Astrocyte of the hippocampus (primary cell): ENCODE results near the gene NSDHL.
A peak's percentile ranks its signal among the peaks of the same experiment; 100 is the strongest.
"Not testable (repeated sequence)": the region's sequence is repeated elsewhere in the genome, so short reads cannot be mapped to it uniquely, and the experiment has no call there.

ENCODE experiments used
- DNase-seq: peaks from one replicate; pipeline ENCODE4 v3.0.0; 2011; ENCODE audit warnings: low read depth, low spot score

Gene NSDHL

DNA sequence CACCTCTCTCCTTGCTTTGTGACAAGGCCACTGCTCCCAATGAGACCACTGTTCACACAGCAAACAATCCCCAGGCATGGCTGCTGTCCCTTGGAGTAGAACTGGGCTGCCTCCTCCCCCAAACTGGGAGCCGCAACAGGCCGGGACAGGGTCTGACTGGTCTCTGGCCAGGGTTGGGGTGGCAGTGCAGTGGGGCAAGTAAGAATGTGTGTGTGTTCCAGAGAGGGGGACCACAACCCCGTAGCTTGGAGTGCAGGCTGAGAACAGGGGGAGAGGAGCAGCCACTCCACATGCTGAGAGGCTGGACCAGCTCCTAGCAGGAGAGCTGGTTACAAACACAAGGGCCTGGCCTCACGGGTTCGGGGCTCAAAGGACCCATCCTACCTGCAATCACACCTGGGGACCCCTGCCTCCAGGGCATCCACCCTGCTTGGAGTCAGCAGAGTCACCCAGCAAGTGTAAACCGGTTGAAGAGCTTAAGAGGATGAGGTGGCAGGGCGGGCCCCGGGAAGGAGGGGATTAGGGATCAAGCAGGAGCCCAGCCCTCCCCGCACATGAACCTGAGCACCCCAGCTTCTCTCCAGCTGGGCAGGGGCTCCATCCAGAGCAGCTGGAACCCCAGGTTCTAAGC lies 63.2 kb downstream of the NSDHL start:
- no peak for DNase-seq

DNA sequence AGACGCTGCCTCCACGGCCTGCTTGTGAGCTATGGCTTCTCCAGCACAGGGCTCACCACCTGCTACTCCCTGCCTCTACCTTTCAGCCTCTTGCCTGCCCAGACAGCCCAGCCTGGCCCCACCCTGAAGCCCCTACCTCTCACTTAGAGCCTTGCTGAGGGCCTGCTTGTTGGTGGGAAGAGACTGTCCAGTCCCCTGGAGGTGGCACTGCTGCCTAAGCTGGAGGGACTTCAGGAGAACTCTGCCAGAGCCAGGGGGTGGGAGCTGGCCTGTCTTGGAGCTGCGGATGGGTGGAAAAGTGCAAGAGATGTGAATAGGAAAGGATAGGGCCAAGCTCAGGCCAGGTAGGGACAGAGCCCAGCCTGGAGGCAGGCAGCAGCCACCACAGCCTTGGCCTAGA lies 64.3 kb downstream of the NSDHL start:
- DNase-seq, result no peak

DNA sequence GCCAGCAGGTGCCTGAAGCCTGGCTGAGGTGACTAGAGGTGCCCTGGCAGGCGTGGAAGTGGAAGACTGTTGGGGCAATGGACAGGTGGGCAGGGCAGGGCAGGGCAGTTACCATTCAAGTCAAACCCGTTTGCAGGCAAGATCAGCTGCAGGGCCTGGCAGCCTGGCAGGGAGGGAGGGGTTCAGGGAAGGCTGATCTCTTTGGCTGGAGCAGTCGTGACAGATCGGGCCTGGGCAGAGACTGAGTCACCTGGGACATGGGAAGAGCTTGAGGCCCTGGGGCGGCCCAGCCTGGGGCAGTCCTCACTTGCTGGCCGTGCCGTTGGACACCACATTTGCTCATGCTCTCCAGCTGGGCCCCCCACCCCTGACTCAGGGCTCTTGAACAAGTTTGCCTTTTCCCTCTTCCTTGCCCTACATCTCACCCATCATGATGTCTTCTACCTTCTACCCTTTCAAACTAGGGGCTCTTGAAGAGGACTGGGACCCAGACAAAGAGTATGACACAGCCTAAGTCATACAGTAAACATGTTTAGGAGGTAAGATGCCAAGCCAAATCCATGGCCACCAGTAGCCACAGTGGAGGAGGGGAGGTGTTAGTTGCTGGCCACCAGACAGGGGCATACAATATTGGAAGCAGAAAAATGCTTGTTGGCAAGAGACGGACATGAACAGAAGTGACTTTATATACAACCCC lies 65.0 kb downstream of the NSDHL start:
- DNase-seq, result no peak

DNA sequence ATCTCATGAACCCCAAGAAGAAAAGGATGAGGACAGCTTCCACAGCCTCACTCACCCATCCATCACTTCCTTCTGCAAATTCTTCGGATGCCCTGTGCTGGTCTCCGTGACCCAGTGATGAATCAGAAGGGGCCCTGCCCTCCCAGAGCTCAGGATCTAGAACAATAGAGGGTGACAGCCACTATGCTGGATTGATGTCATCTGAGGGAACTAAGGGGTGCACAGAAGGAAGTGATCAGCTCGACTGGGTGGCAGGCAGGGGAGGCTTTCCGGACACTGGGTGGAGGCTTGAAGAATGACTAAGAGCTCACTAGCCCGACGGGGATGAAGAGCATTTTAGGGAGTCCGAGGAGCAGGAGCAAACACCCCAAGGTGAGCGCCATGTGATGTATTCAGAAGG lies 65.6 kb downstream of the NSDHL start:
- peak; percentile 28 for DNase-seq

DNA sequence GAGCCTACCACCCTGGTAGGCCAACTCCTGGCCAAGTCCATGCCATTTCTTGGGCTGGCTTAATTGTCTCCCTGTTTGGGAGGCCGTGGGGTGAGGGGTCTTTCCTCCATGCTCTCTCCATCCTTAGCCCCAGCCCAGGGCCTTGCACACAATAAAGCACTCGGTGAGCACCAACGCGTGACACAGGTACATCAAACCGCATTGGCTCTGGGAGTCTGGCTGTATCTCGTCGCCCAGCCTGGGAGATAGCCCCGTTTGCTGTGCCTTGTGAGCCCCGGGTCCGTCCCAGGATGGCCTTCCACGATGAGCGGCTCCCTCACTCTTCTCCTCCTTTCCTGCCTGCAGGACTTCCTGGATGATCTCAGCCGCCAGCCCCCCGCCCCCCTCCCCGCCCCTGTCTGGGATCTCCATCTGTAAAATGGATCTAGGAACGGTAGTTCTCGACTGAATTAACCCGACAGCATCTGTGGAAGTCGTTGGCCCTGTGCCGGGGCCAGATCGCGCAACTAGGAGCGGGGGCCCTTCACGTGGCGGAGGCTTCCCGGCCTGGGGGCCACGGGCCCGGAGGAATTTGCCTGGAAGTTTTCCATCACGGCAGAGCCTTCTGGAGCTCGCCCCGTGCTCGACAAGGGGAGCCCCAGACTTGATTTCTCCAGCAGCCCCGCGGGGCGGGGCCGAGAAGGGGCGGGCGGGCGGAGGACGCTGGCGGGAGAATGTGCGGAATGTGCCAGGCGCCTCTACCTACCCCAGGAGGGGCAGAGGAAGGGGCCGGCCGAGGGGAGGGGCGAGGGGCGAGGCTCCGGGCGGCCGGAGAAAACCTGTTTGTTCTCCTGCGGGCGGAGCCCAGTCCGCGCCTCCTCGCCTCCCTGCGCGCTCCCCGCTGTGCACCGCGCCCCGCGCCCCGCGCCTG lies 66.6 kb downstream of the NSDHL start, which contains the start of gene ZNF185:
Gene ZNF185 (plus strand): TSS at position 846 of the 910 bp plus-strand sequence. CDS start 16,423 bp downstream, outside the sequence.
- peak; percentile 82 for DNase-seq

DNA sequence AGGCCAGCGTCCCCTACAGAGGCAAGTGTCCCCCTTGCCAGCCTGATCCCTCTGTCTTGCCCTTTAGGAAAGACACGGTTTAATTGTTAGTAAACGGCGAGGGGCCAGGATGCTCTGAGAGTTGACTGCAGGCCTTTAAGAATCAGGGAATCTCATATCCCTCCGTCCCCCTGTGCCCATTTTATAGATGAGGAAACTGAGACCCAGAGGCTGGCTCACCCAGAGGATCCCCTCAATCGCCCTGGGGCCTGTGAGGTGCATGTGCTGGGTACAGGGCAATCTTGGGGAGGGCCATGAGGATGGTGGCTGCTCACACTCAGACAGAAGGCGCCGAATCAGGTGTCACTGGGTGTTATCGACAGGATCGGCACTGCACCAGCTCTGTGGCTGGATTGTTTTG lies 67.6 kb downstream of the NSDHL start:
- no peak for DNase-seq

DNA sequence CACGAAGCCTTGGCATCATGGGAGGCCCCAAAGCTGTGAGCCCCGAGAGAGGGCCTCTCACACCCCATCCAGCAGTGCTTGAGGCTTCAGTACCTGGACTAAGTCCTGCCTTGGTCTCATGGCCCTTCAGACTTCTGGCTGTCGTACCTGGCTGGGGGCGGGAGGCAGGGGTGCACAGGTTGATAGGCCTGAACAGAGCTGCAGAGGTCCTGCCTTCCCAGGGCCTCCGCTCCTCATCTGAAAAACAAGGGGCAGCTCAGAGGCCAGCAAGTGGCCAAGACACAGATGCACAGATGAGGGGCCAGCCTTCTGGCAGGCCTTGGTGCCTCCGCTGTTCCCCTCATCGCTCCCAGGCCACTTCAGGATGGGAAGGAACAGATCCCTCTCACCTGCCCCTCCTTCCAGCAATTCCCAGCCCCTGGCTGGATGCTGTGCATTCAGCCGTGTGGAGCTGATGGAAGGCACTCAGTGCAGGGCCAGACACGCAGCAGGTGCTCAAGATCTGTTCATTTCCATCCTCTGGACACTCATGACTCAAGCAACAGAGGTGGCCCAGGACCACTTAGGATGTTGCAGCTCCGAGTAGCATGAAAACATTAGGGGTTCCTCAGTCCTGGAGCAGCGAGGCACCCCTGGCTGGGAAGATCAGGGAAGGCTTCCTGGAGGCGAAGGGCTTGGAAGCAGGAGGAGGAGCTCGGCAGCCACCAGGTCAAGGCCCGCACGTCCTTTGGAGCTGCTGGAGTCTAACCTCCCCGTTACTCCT lies 68.4 kb downstream of the NSDHL start:
- no peak for DNase-seq

DNA sequence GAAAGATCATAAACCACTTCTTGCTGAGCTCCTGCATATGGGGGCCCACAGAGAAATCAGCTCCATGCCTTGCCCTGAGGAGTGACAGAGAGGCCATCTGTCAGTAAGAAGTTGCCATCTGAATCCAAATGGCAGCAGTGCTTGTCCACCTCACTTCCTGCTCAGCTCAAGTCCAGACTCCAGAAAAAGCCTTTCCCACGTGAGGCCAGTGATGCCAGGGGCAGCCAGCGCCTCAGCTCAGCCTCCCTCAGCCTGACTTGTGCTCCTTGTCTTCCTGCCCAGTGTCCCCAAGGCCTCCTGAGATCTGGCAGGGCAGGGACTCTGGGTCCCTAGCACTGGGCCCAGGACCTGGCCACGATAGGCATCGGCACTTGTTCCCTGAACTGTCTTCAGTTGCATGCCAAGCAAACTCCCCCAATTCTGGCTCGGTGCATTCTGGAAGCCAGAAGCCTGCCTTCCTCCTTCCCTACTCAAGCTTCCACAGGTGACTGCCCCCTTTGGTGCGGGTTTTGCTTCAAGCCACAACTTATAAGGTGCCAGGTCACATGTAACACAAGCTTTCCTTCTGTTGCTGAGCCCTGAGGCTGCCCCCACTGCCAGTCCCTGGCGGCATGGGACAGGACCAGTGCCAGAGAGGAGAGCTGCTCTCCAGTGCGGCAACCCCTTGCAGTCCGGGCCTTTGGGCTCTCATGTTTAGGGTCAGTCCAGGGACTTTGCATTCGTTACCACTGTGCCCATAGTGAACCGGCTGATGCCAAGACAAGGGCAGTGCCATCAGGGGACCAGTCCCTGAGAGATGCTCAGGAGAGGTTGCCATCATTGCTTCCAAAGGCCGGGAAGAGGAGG lies 69.2 kb downstream of the NSDHL start:
- no peak for DNase-seq

DNA sequence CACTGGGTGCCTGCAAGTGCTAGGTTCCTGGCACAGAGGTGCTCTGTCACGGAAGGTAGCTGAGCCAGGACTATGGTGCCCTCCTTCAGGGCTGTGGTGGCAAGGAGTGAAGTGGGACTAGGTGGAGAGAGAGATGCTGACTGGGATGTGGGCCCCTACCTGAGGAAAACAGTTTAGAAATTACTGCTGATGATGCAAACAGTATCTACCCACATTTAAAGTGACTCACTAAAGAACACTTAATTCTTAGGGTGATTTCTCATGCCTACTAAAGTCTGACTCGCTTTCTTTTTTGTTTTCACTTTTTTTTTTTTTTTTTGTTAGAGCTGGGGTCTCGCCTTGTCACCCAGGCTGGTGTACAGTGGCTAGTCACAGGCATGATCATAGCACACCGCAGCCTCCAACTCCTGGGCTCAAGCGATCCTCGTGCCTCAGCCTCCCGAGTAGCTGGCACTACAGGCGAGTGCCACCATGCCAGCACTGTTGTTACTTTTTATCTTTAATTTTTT lies 70.1 kb downstream of the NSDHL start:
- no peak for DNase-seq

DNA sequence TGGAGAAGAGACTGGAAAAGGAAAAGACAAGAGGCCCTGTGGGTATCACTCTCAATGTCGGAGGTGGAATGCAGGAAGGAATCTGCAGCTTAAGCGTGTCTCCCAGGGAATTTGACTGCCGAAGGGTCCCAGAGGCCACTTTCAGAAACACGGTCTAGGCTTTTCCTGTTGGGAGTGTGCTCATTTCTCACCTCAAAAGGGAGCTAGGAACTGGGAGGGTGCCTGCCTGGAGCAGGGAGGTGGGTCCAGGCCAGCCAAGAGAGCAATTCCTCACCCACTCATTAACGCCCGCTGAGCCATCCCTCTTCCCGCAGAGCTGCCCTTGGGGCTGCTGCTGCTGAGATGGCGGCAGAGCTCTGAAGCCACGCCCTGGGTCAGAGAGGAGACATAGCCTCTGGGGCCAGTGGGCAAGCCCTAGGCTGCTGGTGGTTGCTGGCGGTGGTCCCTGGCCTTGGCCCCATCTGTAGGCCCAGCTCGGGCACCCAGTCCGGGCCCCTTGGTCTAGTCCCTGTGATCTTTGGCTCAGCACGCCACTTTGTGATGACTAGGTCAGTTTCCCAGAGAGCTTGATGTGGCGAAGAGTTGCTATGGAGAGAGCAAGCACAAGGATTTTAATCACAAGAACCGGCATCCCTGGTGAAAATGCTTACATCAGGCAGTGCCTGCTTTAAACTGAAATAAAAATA lies 71.1 kb downstream of the NSDHL start:
- peak; percentile 47 for DNase-seq

DNA sequence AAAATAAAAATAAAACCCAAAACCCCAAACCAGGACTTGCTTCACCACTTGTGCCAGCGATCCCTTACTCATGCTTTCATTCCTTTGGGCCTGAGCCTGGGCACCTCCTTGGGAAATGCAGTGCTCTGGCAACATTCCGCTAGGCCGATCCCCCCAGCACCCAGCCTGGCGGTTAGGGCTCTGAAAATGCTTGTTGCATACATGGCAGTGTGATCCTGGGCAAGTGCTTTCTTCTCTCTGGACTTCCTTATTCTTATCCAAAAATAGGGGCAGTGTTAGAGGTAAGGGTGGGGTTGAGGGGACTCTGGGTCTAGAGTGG lies 71.6 kb downstream of the NSDHL start:
- no peak for DNase-seq

DNA sequence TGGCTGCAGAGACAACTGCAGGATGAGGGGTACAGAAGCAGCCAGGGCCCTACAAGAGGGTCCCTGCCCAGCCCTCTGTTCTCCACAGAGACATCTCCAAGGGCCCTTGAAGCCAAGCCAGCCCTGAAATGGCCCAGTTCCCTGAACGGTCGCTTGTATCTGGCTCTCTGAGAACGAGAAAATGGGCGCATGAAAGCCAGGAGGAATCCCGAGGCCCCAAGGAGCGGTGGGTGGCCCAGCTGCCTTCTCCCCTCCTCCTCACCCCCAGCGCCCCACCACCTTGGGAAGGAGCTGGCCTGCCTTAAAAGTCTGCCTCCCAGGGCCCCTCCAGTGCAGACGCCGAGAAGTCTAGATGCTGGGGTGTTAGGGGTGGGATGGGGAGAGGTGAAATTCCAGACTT lies 72.7 kb downstream of the NSDHL start:
- no peak for DNase-seq

DNA sequence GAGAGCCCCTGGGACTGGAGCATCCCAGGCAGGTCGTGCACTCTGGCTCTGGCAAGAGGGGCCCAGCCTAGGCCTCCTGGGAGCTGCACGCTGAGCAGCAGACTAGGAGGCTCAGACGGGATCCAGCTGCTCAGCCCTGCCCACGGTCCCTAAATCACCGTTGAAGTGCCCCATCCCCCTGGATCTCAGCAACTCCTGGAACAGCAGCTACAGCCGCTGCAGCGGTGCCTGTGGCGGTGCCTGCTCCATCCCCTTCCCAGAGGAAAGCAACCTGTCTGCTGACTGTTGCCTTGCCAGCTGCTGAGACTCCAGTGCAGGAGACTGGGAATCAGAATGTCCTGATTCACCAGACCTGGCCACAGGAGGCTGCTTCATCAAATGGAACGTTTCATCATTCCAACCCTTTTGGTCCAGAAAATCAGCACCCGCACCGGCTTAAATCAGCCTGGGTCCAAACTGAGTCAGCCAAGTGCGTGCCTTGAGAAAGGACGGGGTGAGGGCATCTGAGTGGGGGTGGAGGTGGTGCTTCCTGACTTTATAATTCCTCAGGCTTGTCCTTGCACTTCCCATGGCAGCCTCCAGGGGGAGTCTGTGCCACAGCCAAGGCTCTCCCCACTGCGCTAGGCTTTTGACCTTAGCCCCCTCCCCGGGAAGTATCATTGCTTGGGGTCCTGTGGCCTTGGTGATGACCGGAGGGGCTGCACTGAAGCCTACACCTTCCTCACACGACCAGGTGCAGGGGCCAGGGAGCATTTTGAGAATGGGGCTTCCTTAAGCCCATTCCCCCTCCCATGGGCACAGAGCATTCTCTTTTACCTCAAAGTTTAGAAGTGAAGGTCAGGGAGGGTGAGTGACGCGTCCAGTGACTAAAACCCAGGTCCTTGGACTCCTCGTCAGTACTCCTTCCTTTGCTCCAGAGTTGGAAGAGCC lies 73.6 kb downstream of the NSDHL start:
- DNase-seq, result peak; percentile 68

DNA sequence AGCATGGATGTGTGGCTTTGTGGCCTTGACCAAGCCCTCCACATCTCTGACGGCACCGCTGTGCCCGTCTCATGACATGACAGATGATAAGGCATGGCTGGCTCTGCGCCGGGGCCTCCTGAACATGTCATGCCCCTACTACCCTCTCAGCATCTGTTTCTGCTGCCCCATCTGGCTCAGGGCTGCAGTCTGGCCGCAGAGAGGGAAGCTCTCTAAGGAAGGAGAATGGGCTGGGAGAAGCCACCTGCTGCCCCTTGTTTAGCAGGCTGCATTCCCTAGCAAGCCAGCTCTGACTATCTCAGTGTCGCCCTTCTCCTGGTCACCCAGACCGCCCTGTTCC lies 74.2 kb downstream of the NSDHL start:
- DNase-seq, result no peak

DNA sequence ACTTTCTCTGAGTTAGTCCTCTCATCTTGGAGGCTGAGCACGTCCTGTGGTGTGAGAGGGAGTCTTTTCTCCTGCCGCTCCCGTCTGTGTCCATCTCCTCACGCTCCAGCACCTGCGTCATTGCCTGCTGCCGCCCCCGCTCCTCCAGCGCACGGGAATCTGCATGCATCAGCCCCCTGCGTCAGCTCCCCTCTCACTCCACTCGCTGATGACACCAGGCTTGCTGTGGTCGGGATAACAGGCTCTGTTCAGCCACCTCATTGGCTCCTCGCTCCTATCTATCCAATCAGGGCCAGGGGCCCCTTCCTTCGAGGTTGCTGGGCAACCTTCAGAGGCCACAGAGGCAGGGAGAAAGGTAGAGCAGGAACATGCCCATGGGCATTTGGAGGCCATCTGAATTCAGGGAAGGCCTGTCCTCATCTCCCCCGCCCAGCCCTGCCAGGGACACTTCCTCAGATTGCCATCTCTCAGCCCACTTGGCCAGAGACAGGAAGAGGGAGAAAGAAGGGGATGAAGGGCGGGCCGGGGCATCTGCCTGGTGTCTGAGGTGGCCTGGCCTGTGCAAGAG lies 76.3 kb downstream of the NSDHL start:
- peak; percentile 88 for DNase-seq

DNA sequence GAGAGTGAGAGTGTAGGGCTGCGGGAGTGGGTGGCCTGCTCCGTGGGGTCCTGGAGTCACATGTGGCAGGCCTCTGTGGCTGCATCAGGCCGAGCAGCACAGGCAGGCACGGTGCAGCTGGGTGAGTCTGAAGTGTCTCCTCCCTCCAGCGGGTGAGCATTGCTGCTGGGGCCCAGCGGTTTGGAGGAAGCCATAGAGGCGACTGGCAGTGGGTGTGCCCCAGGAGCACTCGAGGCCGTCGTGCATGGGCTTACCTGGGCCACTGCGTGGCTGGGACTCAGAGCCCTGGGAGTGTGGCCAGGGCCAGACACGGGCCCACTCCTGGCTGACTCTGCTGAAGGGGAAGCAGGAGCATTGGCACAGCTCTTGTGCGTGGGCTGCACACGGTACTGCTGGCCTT lies 77.6 kb downstream of the NSDHL start:
- no peak for DNase-seq

DNA sequence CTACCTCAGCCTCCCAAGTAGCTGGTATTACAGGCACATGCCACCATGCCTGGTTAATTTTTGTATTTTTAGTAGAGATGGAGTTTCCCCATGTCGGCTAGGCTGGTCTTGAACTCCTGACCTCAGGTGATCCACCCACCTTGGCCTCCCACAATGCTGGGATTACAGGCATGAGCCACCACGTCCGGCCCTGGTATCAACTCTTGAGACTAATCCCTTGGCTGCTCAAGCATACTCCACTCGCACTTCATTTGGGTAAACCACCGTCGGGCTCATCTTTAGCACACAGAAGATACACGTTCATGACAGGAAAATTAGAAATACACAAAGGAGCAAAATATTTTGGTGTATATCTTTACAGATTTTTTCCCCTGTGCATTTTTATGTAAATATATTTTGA lies 79.2 kb downstream of the NSDHL start:
- DNase-seq, result not testable (repeated sequence)

DNA sequence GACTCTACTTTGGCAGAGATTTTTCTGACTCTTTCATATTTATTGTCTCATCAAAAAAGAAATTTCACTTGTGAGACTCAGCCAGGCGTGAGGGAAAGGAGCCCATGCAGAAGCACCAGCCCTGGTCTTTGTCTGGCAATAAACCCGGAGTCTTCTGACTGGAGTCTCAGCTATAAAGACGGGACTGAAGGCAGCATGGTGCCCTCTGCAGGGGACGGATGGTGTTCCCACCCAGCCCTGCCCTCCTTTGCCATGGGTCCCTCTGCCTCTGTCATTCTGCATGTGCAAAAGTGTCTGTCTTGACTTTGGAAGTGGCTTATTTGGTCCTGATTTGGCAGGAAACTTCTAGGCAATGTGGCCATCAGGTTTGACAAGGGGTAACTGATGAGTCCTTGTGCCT lies 81.2 kb downstream of the NSDHL start:
- DNase-seq, result no peak

DNA sequence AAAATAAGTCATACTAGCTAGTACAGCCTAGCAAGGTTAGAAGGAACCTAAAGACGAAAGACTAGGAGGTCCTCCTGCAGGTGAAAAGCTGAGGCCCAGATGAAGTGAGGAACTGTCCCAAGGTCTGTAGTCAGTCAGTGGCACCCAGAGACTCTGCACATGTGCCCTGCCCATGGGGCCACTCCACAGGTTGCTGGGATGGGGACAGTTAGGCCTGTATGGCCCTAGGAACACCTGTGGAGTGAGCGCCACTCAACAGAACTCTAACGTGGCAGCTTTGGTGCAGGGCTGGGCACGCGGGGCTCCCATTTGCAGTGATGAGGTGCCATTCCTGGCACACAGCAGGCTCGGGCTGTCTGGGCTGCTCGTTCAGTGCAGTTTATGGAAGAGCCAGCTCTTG lies 81.8 kb downstream of the NSDHL start:
- DNase-seq, result no peak
